Fibroblast of skin of left biceps (primary cell): Measurements from ENCODE around the gene TFAP2A.

ENCODE experiments used
- DNase-seq, 2 experiments: peaks; one replicate each; pipeline ENCODE4 v3.0.0-alpha.2; 2013; ENCODE audit warnings: low read depth in 2 of 2

TFAP2A gene

DNA sequence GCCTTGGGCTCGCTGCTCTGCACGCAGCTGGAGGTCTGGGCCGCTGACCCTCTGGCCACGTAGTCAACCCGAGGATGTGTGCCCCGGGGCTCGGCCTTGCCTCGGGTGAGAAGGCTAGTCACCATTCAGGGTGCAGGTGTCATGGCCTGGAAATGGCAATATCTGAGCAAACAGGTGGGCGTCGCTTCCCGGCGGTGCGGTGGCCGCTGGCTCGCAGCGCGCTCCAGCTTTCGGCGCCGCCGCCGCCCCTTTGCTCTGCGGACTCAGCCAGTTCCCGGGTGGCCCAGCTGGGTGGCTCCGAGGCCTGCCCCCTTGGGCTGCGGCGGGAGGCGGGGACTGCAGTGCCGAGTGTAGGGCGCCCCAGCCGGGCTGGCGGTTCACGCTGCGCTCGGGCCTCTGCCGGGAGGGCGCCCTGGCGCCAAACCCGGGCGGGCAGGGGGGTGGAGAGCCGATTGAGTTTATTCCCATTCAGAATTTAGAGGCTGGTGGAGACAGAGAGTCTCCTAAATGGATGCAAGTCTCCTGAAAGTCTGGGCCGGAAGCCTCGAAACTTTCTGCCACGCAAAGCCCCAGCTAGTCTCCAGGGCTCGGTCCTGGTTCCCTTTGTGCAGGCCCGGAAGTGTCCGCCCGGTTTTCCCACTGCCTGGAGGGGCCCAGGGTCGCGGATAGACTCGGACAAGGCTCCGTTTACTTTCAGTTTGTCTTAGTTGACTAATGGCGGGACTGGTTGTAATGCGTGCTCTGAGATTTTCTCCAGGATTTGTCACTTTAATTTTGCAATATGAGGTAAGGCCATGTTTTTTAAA is 11.3 kb upstream of the TFAP2A start:
- no peak for DNase-seq

GRCh38 chr6:10425176-10425974 is 10.5 kb upstream of the TFAP2A start:
- DNase-seq = no peak

DNA sequence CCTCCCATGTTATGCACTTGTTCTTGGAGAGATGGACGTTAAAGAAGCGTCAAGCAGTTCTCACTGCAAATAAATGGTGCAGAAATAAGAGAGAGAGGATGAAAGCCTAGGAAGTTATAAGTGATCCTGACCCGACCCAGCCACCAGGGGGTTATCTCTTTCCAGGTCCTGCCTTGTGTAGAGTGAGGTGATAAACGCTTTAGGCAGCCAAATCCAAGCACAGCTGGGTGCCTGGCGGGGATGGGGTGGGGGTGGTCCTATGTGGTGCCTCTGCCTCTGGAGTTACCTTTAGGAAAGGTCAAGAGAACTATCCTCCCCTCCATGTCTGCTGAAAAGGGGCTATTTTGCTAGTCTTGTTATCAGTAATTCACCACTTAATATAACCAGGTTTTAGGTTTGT is 9.2 kb upstream of the TFAP2A start:
- DNase-seq = no peak

DNA sequence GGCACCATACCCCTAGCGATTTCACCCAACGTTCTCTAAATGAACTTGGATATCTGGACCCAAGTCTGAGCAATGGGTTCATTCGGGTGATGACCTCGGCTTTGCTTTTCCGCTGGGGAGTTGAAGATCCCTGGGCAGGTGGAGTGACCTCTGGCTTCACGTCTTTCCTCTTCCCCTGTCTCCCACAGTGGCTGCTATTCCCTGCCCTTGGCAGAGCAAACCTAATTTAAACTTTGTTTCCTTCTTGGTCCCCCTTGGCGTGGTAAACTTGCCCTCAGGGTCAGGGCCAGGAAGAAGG is 7.8 kb upstream of the TFAP2A start:
- DNase-seq = no peak

DNA sequence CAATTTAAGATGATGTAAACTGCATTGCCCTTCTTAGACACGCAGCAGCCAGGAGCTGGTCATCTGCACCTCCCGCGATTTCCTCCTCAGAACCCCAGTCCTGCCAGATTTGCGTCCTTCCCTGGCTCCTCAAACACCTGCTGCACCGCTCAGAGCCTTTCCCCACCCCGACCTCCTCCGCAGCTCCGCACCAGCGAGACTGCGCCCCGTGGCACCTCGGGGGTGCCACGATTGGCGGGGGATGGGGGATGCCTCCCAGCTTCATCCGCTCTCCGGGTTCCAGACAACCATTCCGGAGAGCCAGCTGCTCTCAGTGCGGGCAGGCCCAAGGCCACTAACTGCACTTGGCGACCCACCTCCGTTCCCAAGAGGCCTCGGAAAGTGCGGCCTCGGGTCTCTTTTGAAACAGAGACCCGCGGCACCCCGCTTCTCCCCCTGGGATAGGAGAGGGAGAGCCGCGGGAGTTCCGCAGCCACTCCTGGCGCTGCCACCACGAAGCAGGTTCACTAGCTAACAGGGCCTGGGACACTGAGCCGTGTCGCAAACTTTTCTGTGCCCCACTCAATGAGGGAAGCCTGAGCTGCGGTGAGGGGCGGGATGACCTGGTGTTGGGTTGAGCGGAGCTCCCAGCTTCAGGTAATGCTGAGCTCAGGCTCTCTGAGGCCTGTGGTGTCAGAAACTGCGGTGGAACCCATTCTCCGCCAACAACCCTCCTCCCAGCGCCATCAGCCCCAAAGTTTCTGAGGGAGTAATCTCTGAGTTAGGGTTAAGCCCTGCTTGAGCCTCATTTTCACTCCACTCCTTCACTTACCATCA is 7.3 kb upstream of the TFAP2A start:
- DNase-seq = no peak

DNA sequence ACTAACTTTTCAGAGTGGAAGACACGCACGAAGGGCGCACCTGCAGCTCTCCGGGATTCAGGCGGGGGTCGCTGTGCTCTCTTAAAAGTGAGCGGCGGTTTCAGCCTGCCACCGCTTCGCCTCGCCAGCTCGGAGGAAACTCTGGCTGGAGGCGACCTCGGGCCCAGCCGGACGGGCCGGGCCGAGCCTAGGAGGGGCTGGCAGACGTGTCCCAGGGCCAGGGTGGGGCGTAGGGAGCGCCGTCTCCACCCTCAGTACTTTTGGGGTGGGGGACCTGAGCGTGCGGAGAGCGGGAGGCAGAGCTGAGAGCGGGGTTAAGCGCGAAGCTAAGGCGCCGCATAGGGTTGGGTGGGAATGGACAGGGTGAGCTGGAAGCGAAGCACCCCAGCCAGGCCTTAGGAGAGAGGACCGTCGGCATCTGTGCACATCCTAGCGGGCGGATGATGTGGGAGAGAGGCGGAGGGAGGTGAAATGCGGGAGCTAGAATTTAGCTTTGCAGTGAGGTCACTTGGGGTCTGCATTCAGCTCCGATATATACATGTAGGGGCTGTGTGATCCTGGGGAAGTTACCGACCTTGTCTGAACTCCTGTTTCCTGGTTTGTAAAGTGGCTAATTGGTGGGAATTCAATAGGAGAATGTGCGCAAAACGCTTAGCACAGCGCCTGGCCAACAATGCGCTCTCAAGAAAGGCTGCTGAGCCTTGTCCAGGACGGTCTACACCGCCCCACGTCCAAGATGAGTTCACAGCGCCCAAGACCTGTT is 6.5 kb upstream of the TFAP2A start:
- no peak for DNase-seq

GRCh38 chr6:10420546-10421157 is 5.8 kb upstream of the TFAP2A start:
- no peak for DNase-seq

DNA sequence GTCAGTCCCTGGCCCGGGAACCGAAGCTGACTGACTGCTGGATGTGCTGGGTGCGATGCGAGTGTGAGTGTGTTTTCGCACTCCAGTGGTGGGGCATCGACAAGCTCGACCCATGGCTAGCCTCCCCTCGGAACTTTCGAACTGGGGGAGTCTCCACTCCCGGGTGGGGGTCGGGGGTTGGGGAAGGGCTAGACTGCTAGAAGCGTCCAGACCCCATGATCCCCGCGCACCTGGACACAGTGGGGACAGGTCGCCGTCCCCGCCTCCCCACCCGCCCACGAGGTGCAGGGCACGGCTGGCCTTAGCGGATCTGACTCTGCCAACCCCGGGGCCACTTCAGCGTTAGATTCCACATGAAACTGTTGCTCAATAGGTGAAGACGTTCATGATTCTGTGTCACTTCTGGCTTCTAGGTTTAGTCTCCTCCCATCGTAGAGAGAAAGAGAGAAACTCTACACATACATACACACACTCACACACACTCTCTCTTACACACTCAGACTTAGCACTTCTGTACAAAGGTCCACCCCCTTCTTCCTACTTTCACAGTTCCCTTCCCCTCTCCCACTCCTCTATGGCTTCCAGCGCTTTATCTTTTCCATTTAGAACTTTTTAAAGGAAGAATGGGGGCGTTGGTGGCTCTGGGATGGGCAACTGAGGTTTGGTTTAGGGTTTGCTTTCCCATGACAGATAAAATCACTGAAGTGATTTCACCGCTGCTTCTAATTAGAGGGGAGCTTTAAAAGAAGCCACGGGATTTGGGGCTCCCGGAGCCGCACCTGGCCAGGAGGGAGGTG is 5.1 kb upstream of the TFAP2A start:
- DNase-seq = no peak

DNA sequence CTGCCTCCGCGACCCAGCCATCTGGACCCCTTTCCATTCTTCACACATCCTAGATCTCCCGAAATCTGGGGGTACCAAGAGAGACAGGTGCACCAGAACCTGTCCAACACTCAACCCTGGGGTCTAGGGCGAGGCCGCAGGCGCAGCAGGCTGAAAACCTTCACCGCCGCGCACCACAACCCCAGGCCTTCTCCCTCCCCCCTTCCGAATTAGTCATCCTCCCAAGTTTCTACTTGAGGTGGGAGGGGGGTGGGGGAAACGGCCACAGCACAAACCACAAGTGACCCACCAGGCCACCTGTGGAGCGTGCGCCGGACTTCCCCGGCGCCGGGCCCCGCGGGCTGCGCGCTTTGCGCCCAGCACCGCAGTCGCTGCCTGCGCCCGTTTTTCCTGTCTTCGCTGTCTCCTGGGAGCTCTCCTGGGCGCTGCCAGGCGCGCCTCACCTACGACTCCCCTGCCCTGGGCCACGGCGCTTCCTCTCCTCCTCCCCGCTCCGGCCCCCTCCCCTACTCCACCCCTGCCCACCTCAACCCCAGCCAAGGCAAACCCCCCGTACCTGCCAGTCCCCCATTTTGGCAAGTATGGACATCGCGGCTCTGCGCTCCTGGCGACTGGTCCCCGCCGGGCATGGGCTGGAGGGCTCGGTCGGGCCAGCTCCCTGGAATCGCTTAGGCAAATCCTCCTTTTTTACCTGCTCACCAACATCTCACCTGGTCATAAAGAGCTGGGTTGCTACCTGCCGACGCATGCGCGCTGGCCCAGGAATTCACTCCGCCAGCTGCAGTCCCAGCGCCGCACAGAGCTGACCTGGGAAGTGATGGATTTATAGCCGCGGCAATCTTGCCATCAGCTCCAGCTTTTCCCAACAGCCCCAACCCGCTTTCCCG is 4.2 kb upstream of the TFAP2A start:
- no peak for DNase-seq

DNA sequence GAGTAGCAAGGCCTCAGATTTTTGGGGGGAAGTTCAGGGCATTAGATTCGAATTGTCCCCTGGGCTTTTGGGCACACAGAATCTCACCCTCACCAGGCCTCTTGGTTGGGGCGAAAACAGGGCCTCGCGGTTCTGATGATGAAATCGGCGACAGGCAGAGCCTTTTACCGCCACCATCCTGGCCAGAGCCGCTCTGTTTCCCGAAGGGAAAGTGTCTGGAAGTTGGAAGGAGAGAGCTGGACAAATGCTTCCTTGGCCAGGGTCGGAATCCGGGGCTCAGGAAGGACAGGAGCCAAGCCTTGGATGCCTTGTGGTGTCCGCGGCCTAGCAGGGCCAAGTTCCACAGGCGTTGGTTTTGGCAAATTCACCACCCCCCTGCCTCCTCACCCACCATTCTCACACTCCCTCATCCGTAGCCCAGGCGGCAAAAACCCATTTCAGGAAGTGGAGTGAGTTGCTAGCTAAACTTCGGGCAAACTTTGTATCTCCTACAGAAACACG is 3.5 kb upstream of the TFAP2A start:
- DNase-seq = no peak

DNA sequence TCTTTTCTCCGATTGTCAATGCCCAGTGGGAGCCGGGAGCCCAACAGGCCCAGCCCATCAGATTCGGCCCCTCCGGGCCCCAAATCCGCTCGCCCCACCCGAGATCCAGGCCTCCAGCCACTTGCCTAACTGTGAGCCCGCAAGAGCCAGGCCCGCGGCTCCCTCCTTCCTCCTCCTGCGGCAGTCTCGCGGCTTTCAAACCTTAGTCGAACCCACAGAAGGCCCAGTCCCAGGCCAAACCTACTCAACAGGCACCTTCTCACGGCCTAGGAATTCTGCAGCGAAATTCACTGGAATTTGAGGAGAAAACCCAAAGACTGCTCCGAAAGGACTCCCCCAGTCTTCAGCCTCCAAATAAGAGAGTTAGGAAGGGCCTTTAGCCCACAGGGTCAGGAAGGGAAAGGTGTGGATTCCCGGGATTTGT is 2.8 kb upstream of the TFAP2A start:
- DNase-seq = no peak

DNA sequence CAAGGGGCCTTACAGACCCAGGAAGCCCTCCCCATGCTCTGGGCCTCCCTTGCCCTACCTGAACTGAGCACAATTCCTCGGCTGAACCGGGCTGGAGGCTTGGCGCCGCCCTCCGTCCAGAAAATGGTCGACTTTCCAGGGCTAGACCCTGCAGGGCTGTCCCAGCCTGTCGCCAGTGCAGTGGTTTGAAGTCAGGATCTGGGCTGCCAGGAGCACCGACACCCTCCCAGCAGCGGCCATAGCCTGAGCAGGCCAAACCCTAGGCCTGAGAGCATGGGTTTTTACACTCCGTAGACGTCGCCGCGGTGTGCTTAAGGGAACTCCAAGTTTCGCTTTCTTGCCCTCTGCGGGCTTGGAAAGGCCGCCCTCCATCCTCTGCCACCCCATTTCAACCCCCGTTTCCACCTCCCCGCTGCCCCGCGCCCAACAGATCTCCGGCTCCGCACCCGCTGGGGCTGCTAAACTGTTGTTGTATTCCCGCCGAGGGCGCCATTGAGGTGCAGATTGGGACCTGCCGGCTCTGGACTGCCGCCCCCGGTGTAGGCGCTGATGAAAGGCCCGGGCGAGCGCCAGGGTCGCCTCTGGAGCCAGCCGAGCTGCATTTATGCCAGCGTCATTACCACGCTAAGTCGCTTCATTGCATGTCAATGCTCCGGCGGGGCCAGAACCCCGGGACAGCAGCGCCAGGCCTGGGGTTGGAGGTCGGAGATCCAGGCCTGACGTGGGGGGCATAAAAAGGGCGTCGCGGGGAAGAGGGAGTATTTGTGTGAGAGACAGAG is 2.2 kb upstream of the TFAP2A start:
- no peak for DNase-seq

- no peak for DNase-seq
Observed at GRCh38 chr6:10416516-10416862, 1.6 kb upstream of the TFAP2A start.

- no peak for DNase-seq
Observed at GRCh38 chr6:10415617-10416480, 975 bp upstream of the TFAP2A start.

- DNase-seq = no peak
Observed at GRCh38 chr6:10413850-10414738, 780 bp downstream of the TFAP2A start.

DNA sequence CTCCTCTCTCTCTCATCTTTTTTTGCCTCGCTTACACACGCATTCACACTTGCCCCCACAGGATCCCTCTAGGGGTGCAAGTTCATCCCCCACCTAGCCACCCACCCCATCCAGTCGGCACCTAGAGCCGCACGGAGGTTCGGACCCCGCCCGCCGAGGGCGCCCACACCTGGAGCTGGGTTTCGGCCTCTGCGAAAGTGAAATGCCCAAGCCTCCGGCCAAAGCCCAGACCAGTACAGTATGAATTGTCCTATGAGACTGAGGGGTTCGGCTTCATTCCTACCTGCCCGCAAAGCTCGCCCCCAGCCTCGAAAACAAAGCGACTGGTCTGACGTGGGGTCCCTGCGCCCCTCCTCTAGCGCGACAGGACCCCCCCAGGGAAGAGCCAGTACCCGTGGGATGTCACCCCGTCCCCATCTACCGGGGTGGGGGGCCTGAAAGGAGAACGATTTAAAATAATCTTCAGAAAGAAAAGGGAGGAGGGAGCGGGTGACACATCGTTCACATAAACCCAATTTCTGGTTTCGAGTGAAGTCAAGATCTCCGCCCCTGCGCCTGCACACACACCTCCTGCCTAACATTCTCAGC is 1.5 kb downstream of the TFAP2A start:
- DNase-seq = no peak
